COLO668 (cell line): Measurements from ENCODE around the gene EPHB1.

Experiments
- DNase-seq: peaks from one replicate; lab custom pipeline; 2025; ENCODE audit not compliant: unreplicated experiment; lab: John Stamatoyannopoulos, UW

The EPHB1 gene

GRCh38 chr3:134794950-134795745 lies at the start of gene EPHB1:
TSS of gene EPHB1 (plus strand) at chr3:134795260.
- peak; percentile 84 for DNase-seq

- no peak for DNase-seq
These were observed 46.4 kb upstream of the EPHB1 start for GRCh38 chr3:134748698-134749097.

DNA sequence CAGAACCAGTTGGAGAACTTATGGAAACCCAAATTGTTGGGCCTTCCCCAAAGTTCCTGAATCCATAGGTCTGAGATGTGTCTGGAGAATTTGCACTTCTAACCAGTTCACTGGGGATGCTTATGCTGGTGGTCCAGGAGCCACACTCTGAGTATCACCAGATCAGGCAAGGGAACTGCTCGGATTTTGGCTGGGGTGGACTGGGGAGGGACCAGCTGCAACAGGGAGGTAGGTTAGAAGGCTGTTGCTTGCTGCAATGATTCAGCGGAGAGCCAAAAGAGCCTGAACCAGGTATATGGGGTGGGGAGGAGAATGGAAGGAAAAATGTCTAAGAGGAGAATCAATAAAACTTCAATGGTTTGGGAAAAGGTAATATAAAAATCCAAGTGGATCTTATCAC lies 45.9 kb upstream of the EPHB1 start:
- no peak for DNase-seq

GRCh38 chr3:134749802-134750553 lies 45.1 kb upstream of the EPHB1 start:
- DNase-seq = no peak

GRCh38 chr3:134751831-134752230 lies 43.2 kb upstream of the EPHB1 start:
- DNase-seq = no peak

- DNase-seq = no peak
These were observed 42.1 kb upstream of the EPHB1 start for GRCh38 chr3:134752761-134753461.

DNA sequence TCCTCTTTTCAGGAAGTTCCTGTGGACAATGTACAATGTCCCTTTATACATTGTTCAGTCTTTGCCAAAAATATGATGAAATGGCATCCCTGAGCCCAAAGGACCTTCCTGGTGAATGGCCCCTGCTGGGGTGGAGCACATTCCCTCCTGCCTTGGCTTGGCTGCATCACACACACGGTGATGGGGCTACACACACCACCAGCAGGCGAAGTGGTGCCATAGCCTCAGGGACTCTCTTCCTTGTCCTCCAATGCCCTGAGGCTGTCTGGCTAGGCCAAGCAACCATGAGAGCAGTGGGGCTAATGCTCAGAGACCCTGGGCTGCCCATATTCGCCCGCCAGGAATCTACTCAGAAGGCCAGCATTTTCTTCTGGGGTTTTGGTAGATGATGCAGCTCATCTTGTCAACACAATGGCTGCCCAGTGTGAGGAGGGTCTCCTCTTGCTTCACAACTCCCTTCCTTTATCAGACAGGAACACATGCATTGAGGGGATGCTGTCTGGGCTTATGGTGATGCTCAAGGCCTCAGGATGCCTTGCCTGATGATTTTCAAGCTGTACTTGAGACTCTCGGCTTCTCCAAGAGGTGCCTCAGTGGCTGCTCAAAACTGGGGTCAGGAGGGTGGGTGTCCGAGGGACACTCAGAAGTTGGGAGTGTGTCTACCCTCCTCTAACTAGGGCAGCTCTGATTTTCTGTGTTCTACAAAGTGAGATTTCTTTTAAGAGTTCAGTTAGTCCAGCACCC lies 40.9 kb upstream of the EPHB1 start:
- DNase-seq = no peak

DNA sequence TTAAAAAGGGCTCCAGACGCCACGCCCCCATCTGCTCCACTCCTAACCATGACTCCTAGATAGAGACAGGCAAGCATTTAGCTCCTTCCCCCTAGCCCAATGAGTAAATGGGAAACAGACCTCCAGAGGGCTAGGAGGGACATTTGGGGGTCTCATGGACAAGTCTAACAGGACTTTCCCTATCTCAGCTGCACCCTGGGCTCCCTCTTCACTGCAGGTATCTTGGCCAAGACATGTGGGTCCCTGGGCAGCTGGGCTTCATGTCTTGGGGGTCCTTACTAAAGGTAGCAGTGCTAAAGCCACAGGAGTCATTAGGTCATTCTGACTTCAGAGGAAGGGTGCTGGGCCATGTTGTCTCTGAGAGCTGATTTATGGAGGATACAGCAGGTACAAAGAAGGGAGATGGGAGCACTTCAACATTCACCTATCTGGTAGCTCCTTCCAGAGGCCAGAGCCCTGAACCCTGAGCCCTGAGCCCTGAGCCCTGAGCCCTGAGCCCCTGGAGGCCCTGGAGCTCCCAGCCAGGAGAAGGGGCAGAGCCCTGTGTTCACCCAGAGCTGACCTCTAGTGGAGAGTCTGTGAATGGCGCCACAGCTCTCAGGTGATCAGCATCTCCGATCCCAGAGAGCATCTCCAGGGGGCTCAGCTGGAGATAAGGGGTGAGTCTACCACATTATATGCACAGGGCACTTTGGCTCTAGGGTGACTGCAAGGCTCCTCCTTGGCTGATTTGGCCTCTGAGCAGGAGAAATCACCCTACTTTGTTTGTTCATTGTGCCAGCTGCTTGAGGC lies 40.1 kb upstream of the EPHB1 start:
- peak; percentile 41 for DNase-seq

DNA sequence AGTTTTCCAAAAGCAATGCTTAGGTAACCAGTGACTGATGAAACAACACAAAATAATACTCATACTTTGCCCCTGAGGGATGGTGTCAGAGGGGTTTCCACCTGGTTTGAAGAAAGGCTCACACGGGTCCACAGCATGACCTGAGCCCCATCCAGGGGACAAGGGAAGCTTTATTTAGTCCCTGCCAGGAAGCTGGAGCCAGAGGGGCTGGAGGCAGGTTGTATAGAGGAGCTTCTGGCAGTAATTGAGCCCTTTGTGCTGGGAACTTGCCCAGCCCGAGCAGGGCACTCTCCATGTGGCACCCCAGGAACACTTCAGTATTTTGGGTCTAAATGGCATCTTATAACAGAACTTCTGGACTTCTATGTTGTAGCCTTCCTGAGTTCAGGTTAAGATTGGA lies 39.2 kb upstream of the EPHB1 start:
- no peak for DNase-seq

DNA sequence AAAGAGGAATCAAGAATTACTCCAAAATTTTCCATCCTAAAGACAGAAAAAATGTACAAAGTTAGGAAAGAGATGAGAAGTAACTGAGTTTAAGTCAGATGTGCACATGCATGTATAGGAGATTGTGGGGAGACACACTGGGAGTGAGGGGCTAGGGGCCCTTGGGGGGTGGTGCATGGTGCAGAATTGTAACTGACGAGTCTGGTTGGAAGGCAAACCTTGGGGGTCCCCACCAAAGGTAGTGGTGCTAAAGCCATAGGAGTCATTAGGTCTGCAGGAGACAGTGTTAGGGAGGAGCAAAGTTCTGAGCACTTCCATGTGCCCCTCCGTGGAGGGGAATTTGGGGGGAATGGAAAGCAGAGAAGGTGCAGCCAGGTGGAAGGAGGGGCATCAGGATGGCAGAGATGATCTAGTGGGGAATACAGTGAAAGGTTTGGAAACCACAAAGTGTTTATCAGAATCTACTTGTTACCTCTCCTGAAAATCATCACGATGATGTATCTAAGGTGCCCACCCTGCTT lies 37.5 kb upstream of the EPHB1 start:
- DNase-seq = no peak

DNA sequence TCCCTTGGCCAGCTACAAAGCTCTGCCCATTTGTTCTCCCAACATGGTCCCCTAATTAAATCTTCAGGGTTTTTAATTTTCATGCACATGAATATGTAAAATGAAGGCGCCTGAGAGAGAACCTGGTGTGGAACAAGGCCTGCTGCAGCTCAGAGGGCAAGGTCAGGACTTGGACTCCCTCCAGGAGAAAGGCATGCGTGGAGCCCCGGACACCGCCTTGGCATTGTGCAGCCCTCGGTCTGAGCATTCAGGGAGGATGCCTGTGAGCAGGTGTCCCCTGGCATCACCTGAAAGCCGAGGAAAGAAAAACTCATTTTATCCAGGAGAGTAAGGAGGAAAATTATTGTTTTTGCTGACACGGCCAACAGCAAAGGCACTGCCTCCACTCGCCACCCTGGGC lies 33.8 kb upstream of the EPHB1 start:
- DNase-seq = no peak

DNA sequence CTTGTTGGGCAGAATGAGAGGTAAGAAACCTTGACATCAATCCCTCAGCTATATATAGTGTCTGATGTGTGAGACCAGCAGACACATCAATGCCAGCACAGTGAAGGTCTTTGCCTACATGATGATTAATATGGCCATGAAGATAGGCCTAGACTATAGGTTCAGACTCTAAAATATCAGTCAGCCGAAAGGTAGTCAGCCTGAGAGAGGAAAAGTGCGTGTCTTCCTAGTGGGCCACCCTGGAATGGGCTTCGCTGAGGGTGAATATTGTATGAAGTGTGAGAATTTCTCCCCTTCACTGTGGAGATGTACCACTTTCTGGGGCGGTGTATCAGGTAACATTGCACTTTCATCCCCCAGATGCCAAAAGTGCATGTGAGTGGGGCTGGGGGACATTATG lies 33.0 kb upstream of the EPHB1 start:
- DNase-seq = no peak

- DNase-seq = no peak
These were observed 29.6 kb upstream of the EPHB1 start for GRCh38 chr3:134765468-134765867.

DNA sequence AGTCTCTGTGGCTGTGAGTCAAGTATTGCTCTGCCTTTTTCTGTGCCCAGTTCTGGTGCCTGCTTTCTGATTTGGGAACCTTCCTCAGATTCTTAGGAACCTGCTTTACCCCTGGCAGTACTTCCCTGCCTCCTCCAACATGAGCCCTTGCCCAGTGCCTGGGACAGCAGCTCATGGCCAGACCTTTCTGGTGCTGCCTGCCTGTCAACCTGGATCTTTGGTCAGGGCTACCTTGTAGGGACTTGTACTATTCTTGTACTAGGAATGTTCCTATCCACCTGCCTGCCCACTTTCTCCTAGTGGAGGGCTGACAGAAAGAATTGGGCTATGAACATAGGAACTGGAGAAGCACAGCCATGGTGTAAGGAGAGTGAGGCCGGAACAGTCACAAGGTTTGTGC lies 28.8 kb upstream of the EPHB1 start:
- no peak for DNase-seq

GRCh38 chr3:134768116-134768515 lies 26.9 kb upstream of the EPHB1 start:
- DNase-seq = no peak

DNA sequence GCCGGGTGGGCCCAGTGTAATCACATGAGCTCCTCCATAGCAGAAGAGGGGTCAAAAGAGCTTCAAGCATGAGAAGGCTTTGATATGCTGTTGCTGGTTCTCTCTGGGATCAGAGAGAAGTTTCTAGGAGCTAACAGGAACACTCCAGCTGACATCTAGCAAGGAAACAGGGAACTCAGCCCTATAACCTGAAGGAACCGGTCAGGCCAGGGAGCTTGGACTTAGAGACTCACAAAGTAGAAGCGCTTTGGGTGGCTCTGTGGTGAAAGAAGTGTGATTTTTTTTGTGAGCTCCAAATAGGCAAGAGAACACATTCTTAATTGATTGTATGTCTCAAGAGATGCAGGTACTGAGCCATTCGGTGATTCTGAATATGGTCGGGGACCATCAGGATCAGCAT lies 26.2 kb upstream of the EPHB1 start:
- DNase-seq = no peak

DNA sequence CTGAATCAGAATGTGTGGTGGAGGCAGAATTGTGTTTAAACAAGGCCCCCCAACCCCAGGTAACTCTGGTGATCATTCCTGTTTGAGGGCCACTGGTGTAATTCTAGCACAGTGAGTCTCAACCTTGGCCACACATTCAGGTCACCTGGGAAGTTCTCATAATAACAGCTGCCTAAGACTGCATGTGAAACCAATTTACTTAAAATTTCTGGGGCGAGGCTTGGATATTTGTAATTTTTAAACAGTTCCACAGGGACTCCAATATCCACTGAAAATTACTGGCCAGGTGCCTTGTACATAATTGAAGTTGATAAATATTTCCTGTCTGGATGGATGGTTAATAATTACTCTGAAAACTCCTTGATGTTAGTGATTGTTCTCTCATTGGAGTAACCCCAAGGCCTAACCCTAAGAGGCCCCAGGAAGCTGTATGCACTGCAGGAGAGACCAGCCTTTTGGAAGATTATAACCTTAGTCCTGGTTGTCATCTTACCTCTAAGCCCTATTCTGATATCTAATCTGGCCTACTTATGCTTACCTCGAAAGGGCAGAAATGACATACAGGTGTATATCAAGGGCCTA lies 25.7 kb upstream of the EPHB1 start:
- DNase-seq = no peak

DNA sequence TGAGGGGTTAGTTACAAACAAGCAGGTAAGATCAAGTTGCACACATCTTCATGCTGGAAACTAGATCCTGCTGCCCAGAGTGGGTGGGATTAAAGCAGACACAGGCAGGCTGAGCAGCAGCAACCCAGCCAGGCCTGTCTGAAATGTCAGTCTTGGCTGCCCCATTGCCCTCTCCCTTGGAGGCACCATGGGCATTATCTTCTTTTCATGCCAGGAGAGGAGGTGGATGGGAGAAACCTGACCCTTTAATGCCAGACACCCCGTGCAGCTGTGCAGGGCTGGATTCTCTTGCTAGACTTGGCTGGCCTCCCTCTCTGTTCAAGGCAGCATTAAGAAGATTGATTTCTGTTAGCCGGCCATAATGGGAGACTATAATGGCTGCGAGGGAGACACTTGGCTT lies 23.0 kb upstream of the EPHB1 start:
- no peak for DNase-seq

DNA sequence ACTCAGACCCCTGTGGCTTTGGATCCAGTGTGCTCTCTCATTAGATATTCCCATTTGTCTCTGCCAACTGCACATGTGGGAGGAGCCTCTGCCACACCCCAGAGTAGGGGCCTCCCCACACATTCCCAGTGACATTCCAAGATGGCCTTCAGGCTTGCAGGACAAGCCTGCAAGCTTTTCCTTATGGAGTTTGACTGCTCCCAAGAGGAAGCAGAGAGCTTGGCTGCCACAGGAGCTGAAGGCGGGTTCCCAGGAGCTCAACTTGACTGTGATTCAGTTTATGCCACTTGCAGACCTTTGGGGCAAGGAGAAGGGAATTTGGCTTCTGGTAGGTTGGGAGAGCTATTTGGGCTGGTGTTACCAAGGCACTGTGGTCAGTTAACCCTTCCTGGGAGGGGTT lies 22.5 kb upstream of the EPHB1 start:
- no peak for DNase-seq

DNA sequence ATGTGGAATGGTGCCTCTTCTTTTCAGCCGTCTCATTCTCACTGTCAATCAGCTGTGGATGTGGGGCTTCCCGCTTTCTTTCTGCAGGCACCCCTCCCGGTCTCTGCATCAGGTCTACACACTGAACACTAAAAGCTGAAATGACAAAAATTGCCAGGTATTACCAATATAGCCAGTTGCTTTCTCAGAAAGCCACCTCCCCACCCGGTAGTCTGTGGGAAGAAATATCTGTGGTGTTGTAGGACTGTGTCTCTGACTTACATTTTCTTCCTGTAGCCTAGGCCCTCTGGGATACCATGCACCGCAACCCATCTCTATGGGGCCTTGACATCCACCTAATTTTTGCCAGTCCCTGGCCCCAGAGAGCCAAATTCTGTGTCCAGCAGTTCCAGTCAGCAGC lies 19.2 kb upstream of the EPHB1 start:
- no peak for DNase-seq
